ENCODE data around the gene SLAMF9.

SLAMF9 gene

GRCh38 chr1:159921700-159922504, 32.1 kb downstream of the SLAMF9 start:
- Histone ChIP-seq H3K27me3 (ENCODE audit: control insufficient read depth, insufficient read depth, low read length) (no peaks in the 10 kb centered on the region), H3K4me1 (peaks cover 13% of the 10 kb centered on the region), H3K27ac (peak overlapping the region; percentile 84), H3K4me3 (ENCODE audit: low read depth, low read length) (peak overlapping the region; percentile 85), H3K4me2 (ENCODE audit: low read length) (peak overlapping the region; percentile 52), H2AFZ (no peak overlapping the region), H3K79me2 (no peaks in the 10 kb centered on the region), H3K36me3 (ENCODE audit: control insufficient read depth, insufficient read depth, low read length) (no peaks in the 10 kb centered on the region), H3K9ac (no peak overlapping the region), H3K9me3 (ENCODE audit: control insufficient read depth, low read length) (no peaks in the 10 kb centered on the region)
- TF ChIP-seq, protein P1, sequence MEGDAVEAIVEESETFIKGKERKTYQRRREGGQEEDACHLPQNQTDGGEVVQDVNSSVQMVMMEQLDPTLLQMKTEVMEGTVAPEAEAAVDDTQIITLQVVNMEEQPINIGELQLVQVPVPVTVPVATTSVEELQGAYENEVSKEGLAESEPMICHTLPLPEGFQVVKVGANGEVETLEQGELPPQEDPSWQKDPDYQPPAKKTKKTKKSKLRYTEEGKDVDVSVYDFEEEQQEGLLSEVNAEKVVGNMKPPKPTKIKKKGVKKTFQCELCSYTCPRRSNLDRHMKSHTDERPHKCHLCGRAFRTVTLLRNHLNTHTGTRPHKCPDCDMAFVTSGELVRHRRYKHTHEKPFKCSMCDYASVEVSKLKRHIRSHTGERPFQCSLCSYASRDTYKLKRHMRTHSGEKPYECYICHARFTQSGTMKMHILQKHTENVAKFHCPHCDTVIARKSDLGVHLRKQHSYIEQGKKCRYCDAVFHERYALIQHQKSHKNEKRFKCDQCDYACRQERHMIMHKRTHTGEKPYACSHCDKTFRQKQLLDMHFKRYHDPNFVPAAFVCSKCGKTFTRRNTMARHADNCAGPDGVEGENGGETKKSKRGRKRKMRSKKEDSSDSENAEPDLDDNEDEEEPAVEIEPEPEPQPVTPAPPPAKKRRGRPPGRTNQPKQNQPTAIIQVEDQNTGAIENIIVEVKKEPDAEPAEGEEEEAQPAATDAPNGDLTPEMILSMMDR (IDR thresholded peaks at IDR 0.05), result no peak

DNA sequence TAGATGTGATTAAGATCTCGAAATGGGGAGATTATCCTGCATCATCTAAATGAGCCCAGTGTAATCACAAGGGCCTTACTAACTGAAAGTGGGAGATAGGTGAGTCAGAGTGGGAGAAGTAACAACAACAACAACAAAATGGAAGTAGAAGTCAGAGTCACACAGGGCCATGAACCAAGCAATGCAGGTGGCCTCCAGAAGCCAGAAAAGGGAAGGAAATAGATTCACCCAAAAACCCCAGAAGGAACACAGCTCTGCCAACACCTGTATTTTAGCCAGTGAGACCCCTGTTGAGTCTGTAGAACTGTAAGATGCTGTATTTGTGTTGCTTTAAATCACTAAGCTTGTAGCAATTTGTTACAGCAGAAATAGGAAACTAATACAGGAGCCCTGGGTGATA, 32.8 kb downstream of the SLAMF9 start:
- TF ChIP-seq, protein P1 (IDR thresholded peaks at IDR 0.05), result no peak
- Histone ChIP-seq H3K79me2 (no peaks in the 10 kb centered on the region), H3K4me3 (ENCODE audit: low read depth, low read length) (no peak overlapping the region), H3K27me3 (ENCODE audit: control insufficient read depth, insufficient read depth, low read length) (no peaks in the 10 kb centered on the region), H3K9ac (no peak overlapping the region), H3K4me2 (ENCODE audit: low read length) (no peak overlapping the region), H3K36me3 (ENCODE audit: control insufficient read depth, insufficient read depth, low read length) (no peaks in the 10 kb centered on the region), H2AFZ (no peak overlapping the region), H3K4me1 (peaks cover 13% of the 10 kb centered on the region), H3K9me3 (ENCODE audit: control insufficient read depth, low read length) (no peaks in the 10 kb centered on the region), H3K27ac (no peak overlapping the region)

GRCh38 chr1:159920651-159921050, 33.4 kb downstream of the SLAMF9 start:
- Histone ChIP-seq H3K9me3 (ENCODE audit: control insufficient read depth, low read length) (no peaks in the 10 kb centered on the region), H3K4me2 (ENCODE audit: low read length) (no peak overlapping the region), H3K36me3 (ENCODE audit: control insufficient read depth, insufficient read depth, low read length) (no peaks in the 10 kb centered on the region), H3K4me3 (ENCODE audit: low read depth, low read length) (no peak overlapping the region), H3K27ac (no peak overlapping the region), H3K79me2 (no peaks in the 10 kb centered on the region), H2AFZ (no peak overlapping the region), H3K9ac (no peak overlapping the region), H3K27me3 (ENCODE audit: control insufficient read depth, insufficient read depth, low read length) (no peaks in the 10 kb centered on the region), H3K4me1 (peaks cover 9% of the 10 kb centered on the region)
- TF ChIP-seq, protein P1 (IDR thresholded peaks at IDR 0.05), result no peak

DNA sequence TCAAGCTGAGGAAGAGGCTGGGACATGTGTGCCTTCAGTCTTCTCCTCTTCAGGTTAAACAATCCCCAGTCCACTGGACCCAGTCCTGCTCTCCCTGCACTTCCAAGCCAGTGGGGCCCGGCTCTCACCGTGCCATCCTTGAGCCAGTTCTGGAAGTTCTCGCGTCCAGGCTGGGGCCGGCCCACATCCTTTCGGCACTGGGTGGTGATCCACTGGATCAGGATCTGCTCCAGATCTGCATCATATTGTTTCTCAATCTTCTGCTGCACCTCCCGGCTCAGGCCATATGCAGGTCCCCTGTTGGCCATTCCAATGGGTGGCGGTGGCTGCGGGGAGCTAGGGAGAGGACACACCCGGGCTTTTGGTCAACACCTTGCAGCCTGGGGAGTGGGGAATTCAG, 33.8 kb downstream of the SLAMF9 start:
- Histone ChIP-seq H3K27ac (no peak overlapping the region), H2AFZ (no peak overlapping the region), H3K4me1 (peaks cover 9% of the 10 kb centered on the region), H3K27me3 (ENCODE audit: control insufficient read depth, insufficient read depth, low read length) (no peaks in the 10 kb centered on the region), H3K4me3 (ENCODE audit: low read depth, low read length) (no peak overlapping the region), H3K9me3 (ENCODE audit: control insufficient read depth, low read length) (no peaks in the 10 kb centered on the region), H3K9ac (no peak overlapping the region), H3K4me2 (ENCODE audit: low read length) (no peak overlapping the region), H3K79me2 (no peaks in the 10 kb centered on the region), H3K36me3 (ENCODE audit: control insufficient read depth, insufficient read depth, low read length) (no peaks in the 10 kb centered on the region)
- TF ChIP-seq, protein P1 (IDR thresholded peaks at IDR 0.05), result no peak
